Mesenteric fat pad (tissue), 1 donor: ENCODE measurements around the gene PRDM16. TPM values are rescaled to one million over a fixed set of nuclear protein-coding genes. Genes with fewer than 3 reads are reported as not detected.

ENCODE experiments used
- DNase-seq: peaks from one replicate; pipeline ENCODE4 v3.0.0-alpha.2; 2020; ENCODE audit warnings: low spot score
- total RNA-seq: library from RNA; stranded (reverse); fragmentation: NEBNext Ultra II Directional; extraction: Animal tissue kit (Norgen Biotek cat#: 25700); gene quantifications from one replicate; pipeline ENCODE4 v1.2.1, GENCODE V29; 2021
- donor health status: DM: yes; HTN: yes; CAD: no.

PRDM16 gene
- total RNA-seq, 1 donor from 2014 or later = 3.9 TPM

- no peak for DNase-seq
Observed at GRCh38 chr1:3364551-3364950, 295.5 kb downstream of the PRDM16 start.

- no peak for DNase-seq
Observed at GRCh38 chr1:3364983-3365382, 296.0 kb downstream of the PRDM16 start.

GRCh38 chr1:3365523-3366125 lies 296.6 kb downstream of the PRDM16 start:
- DNase-seq = no peak

GRCh38 chr1:3366126-3367051 lies 297.4 kb downstream of the PRDM16 start:
- DNase-seq = no peak

GRCh38 chr1:3367376-3367775 lies 298.4 kb downstream of the PRDM16 start:
- no peak for DNase-seq

- no peak for DNase-seq
Observed at GRCh38 chr1:3368059-3368458, 299.1 kb downstream of the PRDM16 start.

- no peak for DNase-seq
Observed at GRCh38 chr1:3368711-3369445, 299.9 kb downstream of the PRDM16 start.

- DNase-seq = no peak
Observed at GRCh38 chr1:3369446-3370076, 300.6 kb downstream of the PRDM16 start.

- DNase-seq = no peak
Observed at GRCh38 chr1:3370856-3371703, 302.1 kb downstream of the PRDM16 start.

- no peak for DNase-seq
Observed at GRCh38 chr1:3372317-3372716, 303.3 kb downstream of the PRDM16 start.

- no peak for DNase-seq
Observed at GRCh38 chr1:3373175-3373574, 304.2 kb downstream of the PRDM16 start.

GRCh38 chr1:3373700-3374405 lies 304.9 kb downstream of the PRDM16 start:
- DNase-seq = no peak

GRCh38 chr1:3375245-3375644 lies 306.2 kb downstream of the PRDM16 start:
- DNase-seq = no peak

- no peak for DNase-seq
Observed at GRCh38 chr1:3377166-3377565, 308.2 kb downstream of the PRDM16 start.

GRCh38 chr1:3377604-3378279 lies 308.7 kb downstream of the PRDM16 start:
- no peak for DNase-seq

- DNase-seq = no peak
Observed at GRCh38 chr1:3378411-3379208, 309.6 kb downstream of the PRDM16 start.

- DNase-seq = no peak
Observed at GRCh38 chr1:3379934-3380333, 310.9 kb downstream of the PRDM16 start.

GRCh38 chr1:3380469-3380868 lies 311.5 kb downstream of the PRDM16 start:
- no peak for DNase-seq
